GM20000 (cell line): ENCODE measurements around the gene SPA17.

Experiments used
- DNase-seq: peaks from one replicate; pipeline ENCODE4 v3.0.0; 2012; ENCODE audit warnings: low spot score
- TF ChIP-seq, protein P1 (sequence below): IDR thresholded peaks from 2 replicates; pipeline ENCODE4 v1.5.1; 2012; ENCODE audit warnings: mild to moderate bottlenecking, control low read depth; ENCODE audit errors: extremely low read depth, missing control alignments

SPA17 gene

DNA sequence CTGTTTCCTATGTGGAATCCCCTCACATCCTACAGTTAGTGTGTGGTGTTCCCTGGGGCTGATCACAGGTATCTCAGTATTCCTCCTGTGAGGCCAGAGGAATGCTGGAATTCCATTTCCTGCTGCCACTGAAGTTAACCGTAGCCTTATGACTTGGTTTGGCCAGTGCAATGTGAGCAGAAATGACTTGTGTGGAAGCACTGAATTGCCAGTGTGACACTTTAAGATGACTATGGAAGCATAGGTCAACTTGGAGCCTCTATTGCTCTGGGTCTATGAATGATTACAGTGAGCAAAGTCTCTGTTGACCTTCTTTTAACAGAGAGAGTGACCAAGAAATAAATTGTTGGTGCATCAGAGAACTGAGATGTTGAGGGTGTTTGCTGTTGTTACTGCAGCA lies 34.5 kb upstream of the SPA17 start:
- DNase-seq, result no peak
- TF ChIP-seq, protein P1, sequence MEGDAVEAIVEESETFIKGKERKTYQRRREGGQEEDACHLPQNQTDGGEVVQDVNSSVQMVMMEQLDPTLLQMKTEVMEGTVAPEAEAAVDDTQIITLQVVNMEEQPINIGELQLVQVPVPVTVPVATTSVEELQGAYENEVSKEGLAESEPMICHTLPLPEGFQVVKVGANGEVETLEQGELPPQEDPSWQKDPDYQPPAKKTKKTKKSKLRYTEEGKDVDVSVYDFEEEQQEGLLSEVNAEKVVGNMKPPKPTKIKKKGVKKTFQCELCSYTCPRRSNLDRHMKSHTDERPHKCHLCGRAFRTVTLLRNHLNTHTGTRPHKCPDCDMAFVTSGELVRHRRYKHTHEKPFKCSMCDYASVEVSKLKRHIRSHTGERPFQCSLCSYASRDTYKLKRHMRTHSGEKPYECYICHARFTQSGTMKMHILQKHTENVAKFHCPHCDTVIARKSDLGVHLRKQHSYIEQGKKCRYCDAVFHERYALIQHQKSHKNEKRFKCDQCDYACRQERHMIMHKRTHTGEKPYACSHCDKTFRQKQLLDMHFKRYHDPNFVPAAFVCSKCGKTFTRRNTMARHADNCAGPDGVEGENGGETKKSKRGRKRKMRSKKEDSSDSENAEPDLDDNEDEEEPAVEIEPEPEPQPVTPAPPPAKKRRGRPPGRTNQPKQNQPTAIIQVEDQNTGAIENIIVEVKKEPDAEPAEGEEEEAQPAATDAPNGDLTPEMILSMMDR, result no peak

DNA sequence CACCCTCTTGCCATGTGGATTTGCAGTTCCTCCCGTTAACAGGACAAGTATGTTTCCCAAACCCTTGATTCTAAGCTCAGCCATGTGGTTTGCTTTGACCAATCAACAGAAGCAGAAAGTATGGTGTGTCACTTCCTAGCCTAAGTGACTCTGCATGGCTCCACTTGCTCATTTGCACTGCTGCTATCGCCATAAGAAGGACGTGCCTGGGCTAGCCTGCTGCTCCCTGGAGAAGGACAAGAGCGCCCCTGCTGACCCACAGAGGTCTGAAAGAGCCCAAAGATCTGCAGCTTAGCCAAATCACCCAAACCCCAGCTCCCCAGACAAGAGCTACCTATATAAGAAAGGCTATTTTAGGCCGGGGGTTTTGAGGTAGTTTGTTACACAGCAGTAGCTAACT lies 33.0 kb upstream of the SPA17 start:
- no peak for DNase-seq
- TF ChIP-seq, protein P1, result no peak

DNA sequence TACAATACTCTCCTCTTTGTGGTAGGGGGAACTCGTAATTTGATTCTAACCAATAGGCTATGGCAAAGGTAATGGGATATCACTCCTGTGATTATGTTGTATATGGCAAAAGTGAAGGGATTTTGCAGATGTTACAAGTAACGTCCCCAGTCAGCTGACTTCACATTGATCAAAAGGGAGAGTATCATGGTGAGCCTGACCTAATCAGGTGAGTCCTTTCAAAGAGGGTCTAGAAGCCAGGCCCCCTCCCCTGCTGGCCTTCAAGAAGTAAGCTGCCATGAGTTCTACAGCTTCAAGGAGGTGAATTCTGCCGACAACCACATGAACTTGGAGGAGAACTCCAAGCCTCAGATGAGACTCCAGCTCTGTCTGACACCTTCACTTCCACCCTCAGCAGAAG lies 31.1 kb upstream of the SPA17 start:
- no peak for DNase-seq

DNA sequence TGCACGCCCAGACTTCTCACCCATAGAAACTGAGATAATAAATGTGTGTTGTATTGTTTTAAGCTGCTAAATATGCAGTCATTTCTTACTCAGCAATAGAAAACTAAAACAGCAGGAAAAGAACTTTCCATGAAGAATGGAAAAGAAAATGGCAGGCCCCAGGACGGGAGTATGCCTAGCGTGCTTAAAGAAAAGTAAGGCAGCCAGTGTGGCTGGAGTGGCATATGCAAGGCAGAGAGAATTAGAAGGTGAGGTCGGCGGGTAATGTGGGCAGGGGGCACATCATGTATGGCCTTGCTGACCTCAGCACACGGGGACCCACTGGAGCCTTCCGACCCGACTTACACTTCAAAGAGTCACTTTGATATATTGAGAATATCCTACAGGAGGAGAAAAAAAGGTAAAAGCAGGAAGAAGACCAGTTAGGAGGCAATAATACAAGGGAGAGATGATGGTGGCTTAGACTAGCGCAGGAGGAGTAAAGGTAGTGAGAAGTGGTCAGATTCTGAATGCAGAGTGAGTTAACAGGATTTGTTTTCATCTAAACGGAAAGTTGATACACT lies 30.6 kb upstream of the SPA17 start:
- TF ChIP-seq, protein P1, result no peak
- DNase-seq, result no peak

More for the DNA sequence above, 31.1 kb upstream of the SPA17 start:
- TF ChIP-seq, protein P1, result no peak

DNA sequence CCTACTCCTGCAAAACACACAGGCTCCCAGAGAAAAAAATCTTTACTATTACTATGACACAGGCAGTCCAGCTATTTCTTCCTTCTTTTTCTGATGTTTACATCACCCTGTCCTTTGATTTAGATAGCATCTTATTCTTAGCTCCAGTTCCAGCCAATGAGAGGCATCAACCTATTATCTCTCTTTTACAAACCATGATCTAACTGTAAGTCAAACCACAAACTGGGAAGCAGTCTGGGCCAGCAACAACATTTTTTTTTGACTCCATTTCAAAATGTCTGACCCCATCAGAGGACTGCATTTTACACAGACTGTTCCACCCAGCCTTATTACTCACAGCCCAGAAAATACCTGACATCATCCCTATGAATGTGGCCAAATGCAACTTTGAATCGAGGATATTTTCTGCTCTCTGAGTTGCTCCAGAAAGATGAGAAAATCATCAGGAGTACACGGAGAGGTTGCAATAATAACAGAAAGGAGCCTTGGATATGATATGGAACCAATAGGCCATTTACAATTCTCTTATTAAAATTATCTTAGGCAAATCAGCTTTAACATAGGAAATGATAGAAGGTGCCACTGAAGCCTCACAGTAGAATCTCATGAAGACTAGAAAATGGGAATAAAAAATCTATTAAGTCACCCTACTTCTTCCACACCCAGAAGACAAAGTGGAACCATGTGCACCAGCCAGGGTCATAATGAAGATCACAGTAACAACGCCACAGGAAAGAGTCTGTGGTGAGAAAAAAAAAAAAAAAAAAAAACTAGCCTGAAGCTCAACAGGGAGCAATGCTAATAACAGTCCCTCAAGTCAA lies 29.9 kb upstream of the SPA17 start:
- TF ChIP-seq, protein P1, result no peak
- no peak for DNase-seq

DNA sequence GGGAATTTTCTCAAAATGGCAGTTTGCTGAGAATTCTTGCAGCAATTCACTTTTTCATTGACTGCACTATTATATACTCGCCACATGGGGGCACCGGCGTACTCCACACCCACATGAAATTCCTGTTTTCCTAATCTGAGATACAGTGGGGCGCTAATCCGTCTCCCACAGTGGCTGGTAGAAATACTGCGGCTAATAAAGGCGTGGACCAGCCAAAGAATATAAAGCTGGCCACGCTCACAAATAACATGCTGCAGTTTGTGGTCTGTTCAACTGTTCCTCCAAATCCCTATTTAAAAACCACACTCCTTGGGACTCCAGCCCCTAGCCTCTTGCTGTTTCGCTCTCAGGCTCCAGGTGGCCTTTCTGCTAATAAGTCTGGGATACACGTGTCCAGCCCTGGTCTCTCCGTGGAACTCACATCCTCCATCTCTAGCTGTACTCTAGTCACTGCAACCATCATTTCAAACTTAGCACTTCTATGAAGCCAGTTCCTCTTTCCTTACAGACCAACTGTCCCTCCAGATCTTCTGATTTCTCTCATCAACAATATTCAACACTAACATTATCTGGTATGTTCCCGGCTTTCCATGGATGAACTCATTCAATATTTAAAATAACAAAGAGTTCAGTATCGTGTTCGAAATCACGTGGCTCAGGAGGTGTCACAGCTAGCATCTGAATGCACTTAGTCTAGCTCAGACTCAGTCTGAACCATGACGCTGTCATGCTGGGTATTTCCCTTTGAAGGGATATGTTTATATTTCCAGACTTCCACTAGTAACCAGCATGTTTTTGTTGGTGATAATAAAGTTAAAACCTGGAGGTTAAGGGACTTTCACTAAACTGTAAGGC lies 29.1 kb upstream of the SPA17 start:
- peak; percentile 43 for DNase-seq
- TF ChIP-seq, protein P1, result peak; percentile 70

DNA sequence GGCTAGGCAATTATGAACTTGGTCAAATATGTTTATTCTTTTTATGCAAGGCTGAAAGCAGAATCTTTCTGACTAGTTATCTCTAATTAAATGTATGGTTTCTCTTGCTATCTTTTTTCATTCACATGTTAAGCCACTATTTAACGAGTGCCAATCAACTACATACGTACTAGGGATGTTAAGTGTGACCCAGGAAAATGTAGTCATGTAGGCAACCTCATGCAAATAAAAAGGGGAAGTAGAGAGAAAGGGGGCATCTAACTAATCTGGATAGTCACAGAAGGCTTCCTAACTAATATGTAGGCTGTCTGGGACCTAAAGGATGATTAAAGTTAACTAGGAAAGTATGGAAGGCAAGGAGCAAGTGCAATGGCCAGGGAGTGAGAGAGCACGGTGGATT lies 27.6 kb upstream of the SPA17 start:
- DNase-seq, result no peak

More for the DNA sequence above, 27.6 kb upstream of the SPA17 start:
- TF ChIP-seq, protein P1, result no peak
